ENCODE measurements around the gene MAP2K7.
"Not testable (repeated sequence)": the region's sequence is repeated elsewhere in the genome, so short reads cannot be mapped to it uniquely, and the experiment has no call there.

MAP2K7 gene

GRCh38 chr19:7907122-7907521 is 3.4 kb downstream of the MAP2K7 start:
- no peak for DNase-seq (ENCODE audit: low read depth in 2 of 2)

- DNase-seq (ENCODE audit: low read depth in 2 of 2), result no peak
These were observed 3.9 kb downstream of the MAP2K7 start for GRCh38 chr19:7907544-7907943.

- no peak for DNase-seq (ENCODE audit: low read depth in 2 of 2)
These were observed 4.5 kb downstream of the MAP2K7 start for GRCh38 chr19:7908078-7908699.

GRCh38 chr19:7908742-7909461 is 5.2 kb downstream of the MAP2K7 start:
- DNase-seq (ENCODE audit: low read depth in 2 of 2), result no peak

GRCh38 chr19:7909471-7910067 is 5.9 kb downstream of the MAP2K7 start:
- DNase-seq (ENCODE audit: low read depth in 2 of 2), result no peak

GRCh38 chr19:7910321-7911161 is 6.9 kb downstream of the MAP2K7 start:
- no peak for DNase-seq (ENCODE audit: low read depth in 2 of 2)

GRCh38 chr19:7911508-7912143 is 7.9 kb downstream of the MAP2K7 start:
- no peak for DNase-seq (ENCODE audit: low read depth in 2 of 2)

- no peak for DNase-seq (ENCODE audit: low read depth in 2 of 2)
These were observed 8.5 kb downstream of the MAP2K7 start for GRCh38 chr19:7912144-7912696.

GRCh38 chr19:7912697-7913564 is 9.3 kb downstream of the MAP2K7 start:
- DNase-seq (ENCODE audit: low read depth in 2 of 2), result no peak

- no peak for DNase-seq (ENCODE audit: low read depth in 2 of 2)
These were observed 10.0 kb downstream of the MAP2K7 start for GRCh38 chr19:7913652-7914051.

- DNase-seq (ENCODE audit: low read depth in 2 of 2), result no peak
These were observed 10.4 kb downstream of the MAP2K7 start for GRCh38 chr19:7914099-7914498.

GRCh38 chr19:7914598-7915045 is 10.9 kb downstream of the MAP2K7 start, which contains the start of gene TGFBR3L:
TGFBR3L (plus strand) TSS chr19:7914830.
- DNase-seq (ENCODE audit: low read depth in 2 of 2), result no peak

- no peak for DNase-seq (ENCODE audit: low read depth in 2 of 2)
These were observed 11.8 kb downstream of the MAP2K7 start for GRCh38 chr19:7915250-7916102.

- DNase-seq (ENCODE audit: low read depth in 2 of 2), result no peak
These were observed 12.7 kb downstream of the MAP2K7 start for GRCh38 chr19:7916103-7916954.

- DNase-seq (ENCODE audit: low read depth in 2 of 2), result no peak
These were observed 13.2 kb downstream of the MAP2K7 start for GRCh38 chr19:7916955-7917266.

GRCh38 chr19:7917267-7918061 is 13.8 kb downstream of the MAP2K7 start:
- DNase-seq (ENCODE audit: low read depth in 2 of 2), result no peak

- DNase-seq (ENCODE audit: low read depth in 2 of 2), result not testable (repeated sequence)
These were observed 14.5 kb downstream of the MAP2K7 start for GRCh38 chr19:7918062-7918614.
